ENCODE results near the gene ATAD3B. TPM values are rescaled to one million over a fixed set of nuclear protein-coding genes. Genes with fewer than 3 reads are reported as not detected.

ATAD3B gene, protein sequence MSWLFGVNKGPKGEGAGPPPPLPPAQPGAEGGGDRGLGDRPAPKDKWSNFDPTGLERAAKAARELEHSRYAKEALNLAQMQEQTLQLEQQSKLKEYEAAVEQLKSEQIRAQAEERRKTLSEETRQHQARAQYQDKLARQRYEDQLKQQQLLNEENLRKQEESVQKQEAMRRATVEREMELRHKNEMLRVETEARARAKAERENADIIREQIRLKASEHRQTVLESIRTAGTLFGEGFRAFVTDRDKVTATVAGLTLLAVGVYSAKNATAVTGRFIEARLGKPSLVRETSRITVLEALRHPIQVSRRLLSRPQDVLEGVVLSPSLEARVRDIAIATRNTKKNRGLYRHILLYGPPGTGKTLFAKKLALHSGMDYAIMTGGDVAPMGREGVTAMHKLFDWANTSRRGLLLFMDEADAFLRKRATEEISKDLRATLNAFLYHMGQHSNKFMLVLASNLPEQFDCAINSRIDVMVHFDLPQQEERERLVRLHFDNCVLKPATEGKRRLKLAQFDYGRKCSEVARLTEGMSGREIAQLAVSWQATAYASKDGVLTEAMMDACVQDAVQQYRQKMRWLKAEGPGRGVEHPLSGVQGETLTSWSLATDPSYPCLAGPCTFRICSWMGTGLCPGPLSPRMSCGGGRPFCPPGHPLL
- total RNA-seq (45.8 and 48.2 TPM in 2 replicates), polyA plus RNA-seq (20.5 and 22.7 TPM in 2 replicates), polyA minus RNA-seq (10.3 and 22.1 TPM in 2 replicates), Bru-seq, nascent RNA (percentile 71 among the genes with signal in this experiment), BruChase-seq, experiment 1, labeled RNA remaining after a 6-hour chase (percentile 80 among the genes with signal in this experiment), BruChase-seq, experiment 2, labeled RNA remaining after a 2-hour chase (percentile 84 among the genes with signal in this experiment)
- polyA plus RNA-seq (2011; cell fraction: cytosol; rRNA removed) = 10.6 and 15.8 TPM in 2 replicates
- 107 and 147 TPM in 2 replicates for polyA plus RNA-seq (2011; cell fraction: nucleus; rRNA removed)
- polyA plus RNA-seq (2012) = 16.0 and 23.1 TPM in 2 replicates
- 66.3 TPM for polyA minus RNA-seq (2011; cell fraction: cytosol; rRNA and poly(A)+ RNA removed)
- 22.2 and 45.5 TPM in 2 replicates for polyA minus RNA-seq (2011; cell fraction: nucleus; rRNA and poly(A)+ RNA removed)
- long read RNA-seq, transcript ATAD3B-201 (16 exons, 2,448 nt) = major isoform, 29 of 52 reads
- long read RNA-seq, partial matches to known transcripts = 12 of 52 reads
- long read RNA-seq, other reads (novel, unspliced or antisense) = 11 of 52 reads

DNA sequence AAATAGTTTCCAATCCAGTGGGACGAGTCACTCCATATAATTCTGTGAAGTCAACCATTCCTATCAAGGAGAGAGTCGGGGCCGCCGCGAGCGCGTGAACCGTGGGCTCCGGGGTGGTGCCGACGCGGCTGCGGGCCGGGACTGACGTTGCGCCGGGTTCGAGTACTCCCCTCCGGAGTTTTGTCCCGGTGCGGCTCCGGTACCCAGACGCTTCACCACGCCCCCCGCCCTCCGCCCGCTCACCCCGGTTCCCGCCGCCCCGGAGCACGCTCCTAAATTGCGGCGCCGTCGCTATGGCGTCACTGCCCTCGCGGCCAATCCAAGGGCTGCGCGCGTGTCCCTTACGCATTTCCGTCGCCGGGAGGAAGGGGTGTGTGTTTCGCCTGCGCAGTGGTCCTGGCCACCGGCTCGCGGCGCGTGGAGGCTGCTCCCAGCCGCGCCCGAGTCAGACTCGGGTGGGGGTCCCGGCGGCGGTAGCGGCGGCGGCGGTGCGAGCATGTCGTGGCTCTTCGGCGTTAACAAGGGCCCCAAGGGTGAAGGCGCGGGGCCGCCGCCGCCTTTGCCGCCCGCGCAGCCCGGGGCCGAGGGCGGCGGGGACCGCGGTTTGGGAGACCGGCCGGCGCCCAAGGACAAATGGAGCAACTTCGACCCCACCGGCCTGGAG, at the start of gene ATAD3B:
TSS of gene ATAD3B (plus strand) at position 377 of the 664 bp plus-strand sequence. CDS start at position 497, 120 bp downstream.
- Histone ChIP-seq H3K9me1 (replicated peaks; ENCODE audit: control insufficient read depth, extremely low read depth, insufficient read depth, low read length) (no peaks in the 10 kb centered on the region), H3K4me2 (ENCODE audit: insufficient read depth, low read length) (peak within 1 kb of the TSS; percentile 93), H3K36me3 (ENCODE audit: control insufficient read depth in 2 of 2, extremely low read depth in 1 of 2, insufficient read depth in 2 of 2, low read length in 2 of 2) (no peaks in the 10 kb centered on the region), H3K27me3 (ENCODE audit: control insufficient read depth in 2 of 2, insufficient read depth in 2 of 2, low read length in 2 of 2) (no peaks in the 10 kb centered on the region), H3K4me1 (ENCODE audit: control insufficient read depth, extremely low read depth, insufficient read depth, low read length) (peaks cover 12% of the 10 kb centered on the region), H3K9me3 (replicated peaks; ENCODE audit: control insufficient read depth, insufficient read depth, low read length) (no peaks in the 10 kb centered on the region), H3K4me3 (replicated peaks in 1 of 3; ENCODE audit: insufficient read depth in 1 of 3, low read depth in 1 of 3, low read length in 3 of 3) (peak within 1 kb of the TSS; percentile 76 to 98 (median 93)), H2AFZ (ENCODE audit: low read depth, low read length) (peak within 1 kb of the TSS; percentile 84), H4K20me1 (replicated peaks; ENCODE audit: control insufficient read depth, extremely low read depth, insufficient read depth, low read length) (no peaks in the 10 kb centered on the region), H3K79me2 (ENCODE audit: control insufficient read depth, insufficient read depth, low read length) (peaks cover 33% of the 10 kb centered on the region), H3K9ac (replicated peaks; ENCODE audit: extremely low read depth, insufficient read depth, low read length) (peak within 1 kb of the TSS; percentile 84), H3K27ac (ENCODE audit: insufficient read depth, low read depth, low read length) (peak within 1 kb of the TSS; percentile 59)
- CTCF ChIA-PET = no interaction called here
- no TSS peak for BruUV-seq (replicated peaks)
- TF ChIP-seq FOS (IDR thresholded peaks at IDR 0.05; ENCODE audit: borderline replicate concordance, insufficient read depth, low read length) (no peak), POLR2A (IDR thresholded peaks at IDR 0.05; ENCODE audit: low read depth, low read length) (peak; percentile 71), POLR2AphosphoS5 (IDR thresholded peaks at IDR 0.05; ENCODE audit: insufficient read depth, low read depth, low read length) (peak; percentile 72), MYC (IDR thresholded peaks at IDR 0.05; ENCODE audit: low read depth, low read length) (peak; percentile 63), JUN (IDR thresholded peaks at IDR 0.05; ENCODE audit: borderline replicate concordance, insufficient read depth, insufficient read length, low read depth) (no peak), EZH2 (IDR thresholded peaks at IDR 0.05; ENCODE audit: borderline replicate concordance, low read depth, low read length, severe bottlenecking) (no peak), GATA2 (IDR thresholded peaks at IDR 0.05; ENCODE audit: insufficient read depth, insufficient read length, low read depth, low read length) (no peak)
- TF ChIP-seq, protein P1, sequence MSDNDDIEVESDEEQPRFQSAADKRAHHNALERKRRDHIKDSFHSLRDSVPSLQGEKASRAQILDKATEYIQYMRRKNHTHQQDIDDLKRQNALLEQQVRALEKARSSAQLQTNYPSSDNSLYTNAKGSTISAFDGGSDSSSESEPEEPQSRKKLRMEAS (IDR thresholded peaks at IDR 0.05; ENCODE audit: insufficient read depth, insufficient read length) = peak; percentile 42
- TF ChIP-seq, protein P2, sequence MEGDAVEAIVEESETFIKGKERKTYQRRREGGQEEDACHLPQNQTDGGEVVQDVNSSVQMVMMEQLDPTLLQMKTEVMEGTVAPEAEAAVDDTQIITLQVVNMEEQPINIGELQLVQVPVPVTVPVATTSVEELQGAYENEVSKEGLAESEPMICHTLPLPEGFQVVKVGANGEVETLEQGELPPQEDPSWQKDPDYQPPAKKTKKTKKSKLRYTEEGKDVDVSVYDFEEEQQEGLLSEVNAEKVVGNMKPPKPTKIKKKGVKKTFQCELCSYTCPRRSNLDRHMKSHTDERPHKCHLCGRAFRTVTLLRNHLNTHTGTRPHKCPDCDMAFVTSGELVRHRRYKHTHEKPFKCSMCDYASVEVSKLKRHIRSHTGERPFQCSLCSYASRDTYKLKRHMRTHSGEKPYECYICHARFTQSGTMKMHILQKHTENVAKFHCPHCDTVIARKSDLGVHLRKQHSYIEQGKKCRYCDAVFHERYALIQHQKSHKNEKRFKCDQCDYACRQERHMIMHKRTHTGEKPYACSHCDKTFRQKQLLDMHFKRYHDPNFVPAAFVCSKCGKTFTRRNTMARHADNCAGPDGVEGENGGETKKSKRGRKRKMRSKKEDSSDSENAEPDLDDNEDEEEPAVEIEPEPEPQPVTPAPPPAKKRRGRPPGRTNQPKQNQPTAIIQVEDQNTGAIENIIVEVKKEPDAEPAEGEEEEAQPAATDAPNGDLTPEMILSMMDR (IDR thresholded peaks at IDR 0.05; ENCODE audit: extremely low read depth in 1 of 2, insufficient read depth in 1 of 2, low read depth in 1 of 2, low read length in 2 of 2) = no peak
- DNase-seq (ENCODE audit: low read depth, low spot score) (peak; percentile 92), FAIRE-seq (peak; percentile 92)
- dilution Hi-C loops (cut with MboI; ENCODE audit: extremely low pct_ligation_motif_present, low sequenced_read_pairs) = no loop called here
- POLR2A ChIA-PET = no interaction called here
- intact Hi-C loops (cut with micrococcal nuclease) = loop anchor here (1.0 kb wide), 2 partner anchors 72 to 96 kb away; partner anchors contain the start of genes AURKAIP1 and CCNL2
